ENCODE results near the gene METTL25B.

- no peak for TF ChIP-seq GATA2 (IDR thresholded peaks at IDR 0.05; ENCODE audit: low read depth, low read length)
- TF ChIP-seq GATA3 (IDR thresholded peaks at IDR 0.05; ENCODE audit: low read depth, low read length) = no peak
These were observed 15.6 kb upstream of the METTL25B start for GRCh38 chr1:156712626-156713025.

Measured in SH-SY5Y (cell line).